ENCODE data around the gene GRIN2A. TPM values are rescaled to one million over a fixed set of nuclear protein-coding genes. Genes with fewer than 3 reads are reported as not detected.

Gene GRIN2A
- total RNA-seq, 2 donors from 2014 or later, result 0.27 to 2.5 TPM

DNA sequence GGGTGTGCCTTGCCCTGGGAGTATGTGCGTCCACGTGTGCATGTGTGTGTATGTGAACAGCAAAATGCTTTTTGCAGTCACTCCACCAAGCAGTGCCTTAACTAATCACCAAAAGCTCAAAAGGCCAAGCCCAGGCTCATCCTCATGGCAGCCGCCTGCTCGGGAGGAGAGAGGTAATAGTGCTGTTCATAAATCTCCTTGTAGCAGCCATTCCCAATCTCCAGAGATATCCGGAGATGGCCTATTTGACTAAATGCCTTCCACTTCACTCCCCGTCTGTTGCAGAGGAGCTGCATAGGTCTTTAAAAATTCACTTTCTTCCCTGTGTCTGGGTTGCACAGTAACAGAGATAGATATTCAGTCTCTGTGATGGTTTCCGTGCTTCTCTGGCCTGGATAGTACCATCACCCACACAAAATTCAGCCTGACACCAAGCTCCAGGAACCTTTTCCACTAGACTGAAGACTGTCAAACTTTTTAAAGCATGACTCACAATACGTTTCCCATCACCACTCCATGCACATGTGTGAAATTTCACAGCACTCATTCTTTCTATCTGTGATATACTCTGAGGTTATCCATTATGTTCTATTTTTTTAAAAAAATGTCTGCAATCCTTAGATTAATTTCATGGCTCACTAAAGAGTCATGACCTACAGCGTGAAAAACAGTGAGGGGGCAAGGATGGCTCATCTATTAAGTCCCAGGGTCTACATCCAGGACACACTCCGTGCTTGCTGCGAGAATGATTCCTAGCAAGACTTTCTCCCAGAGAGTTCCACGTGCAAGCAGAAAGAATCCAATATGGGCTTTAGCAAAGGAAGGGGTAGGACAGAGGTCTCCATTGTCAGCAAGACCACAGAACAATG is 357.8 kb downstream of the GRIN2A start:
- DNase-seq (ENCODE audit: low spot score) (no peak), ATAC-seq (ENCODE audit: insufficient number of reproducible peaks, low FRiP score, low read depth) (no peak)

DNA sequence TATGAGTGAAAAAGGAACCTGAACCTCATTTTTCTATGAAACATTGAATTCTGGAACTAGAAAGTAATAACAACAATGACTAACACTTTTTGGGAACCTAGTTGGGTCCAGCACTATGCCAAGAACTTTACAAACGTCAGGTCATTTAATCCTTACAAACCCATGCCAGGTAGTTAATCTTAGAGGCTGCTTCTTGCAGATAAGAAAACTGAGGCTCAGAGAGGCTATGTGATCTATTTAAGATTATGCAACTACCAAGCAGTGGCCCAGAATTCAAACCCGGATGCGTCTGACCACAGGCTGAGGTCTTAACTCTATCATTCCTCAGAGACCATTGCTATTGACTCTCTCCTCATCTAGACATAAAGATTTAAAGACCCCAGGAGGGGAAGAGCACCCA is 358.7 kb downstream of the GRIN2A start:
- DNase-seq (ENCODE audit: low spot score), result no peak
- no peak for TF ChIP-seq CTCF (IDR thresholded peaks at IDR 0.05)
- Histone ChIP-seq H3K4me3 (no peak overlapping the region), H3K27ac (no peak overlapping the region), H3K4me1 (ENCODE audit: control insufficient read depth in 1 of 2, low read depth in 2 of 2) (peaks cover 0 to 6% of the 10 kb centered on the region in 2 donors), H3K27me3 (replicated peaks; ENCODE audit: insufficient read depth) (no peaks in the 10 kb centered on the region), H3K9me3 (no peaks in the 10 kb centered on the region), H3K36me3 (no peaks in the 10 kb centered on the region)
- no peak for ATAC-seq (ENCODE audit: insufficient number of reproducible peaks, low FRiP score, low read depth)

More for the DNA sequence above, 357.8 kb downstream of the GRIN2A start:
- TF ChIP-seq CTCF (IDR thresholded peaks at IDR 0.05), result no peak
- Histone ChIP-seq H3K27me3 (replicated peaks; ENCODE audit: insufficient read depth) (no peaks in the 10 kb centered on the region), H3K27ac (no peak overlapping the region), H3K4me1 (ENCODE audit: control insufficient read depth in 1 of 2, low read depth in 2 of 2) (peaks cover 0 to 6% of the 10 kb centered on the region in 2 donors), H3K9me3 (no peaks in the 10 kb centered on the region), H3K4me3 (no peak overlapping the region), H3K36me3 (no peaks in the 10 kb centered on the region)

- Histone ChIP-seq H3K36me3 (no peaks in the 10 kb centered on the region), H3K27me3 (replicated peaks; ENCODE audit: insufficient read depth) (no peaks in the 10 kb centered on the region), H3K4me3 (no peak overlapping the region), H3K4me1 (ENCODE audit: control insufficient read depth in 1 of 2, low read depth in 2 of 2) (peaks cover 0 to 6% of the 10 kb centered on the region in 2 donors), H3K9me3 (no peaks in the 10 kb centered on the region), H3K27ac (no peak overlapping the region)
- no peak for DNase-seq (ENCODE audit: low spot score)
- no peak for TF ChIP-seq CTCF (IDR thresholded peaks at IDR 0.05)
- ATAC-seq (ENCODE audit: insufficient number of reproducible peaks, low FRiP score, low read depth), result no peak
These were observed 360.3 kb downstream of the GRIN2A start for GRCh38 chr16:9821970-9822369.

- Histone ChIP-seq H3K9me3 (no peaks in the 10 kb centered on the region), H3K4me3 (no peak overlapping the region), H3K4me1 (ENCODE audit: control insufficient read depth in 1 of 2, low read depth in 2 of 2) (peaks cover 0 to 6% of the 10 kb centered on the region in 2 donors), H3K36me3 (no peaks in the 10 kb centered on the region), H3K27me3 (replicated peaks; ENCODE audit: insufficient read depth) (no peaks in the 10 kb centered on the region), H3K27ac (no peak overlapping the region)
- no peak for ATAC-seq (ENCODE audit: insufficient number of reproducible peaks, low FRiP score, low read depth)
- TF ChIP-seq CTCF (IDR thresholded peaks at IDR 0.05), result no peak
- no peak for DNase-seq (ENCODE audit: low spot score)
These were observed 360.9 kb downstream of the GRIN2A start for GRCh38 chr16:9821331-9821730.

DNA sequence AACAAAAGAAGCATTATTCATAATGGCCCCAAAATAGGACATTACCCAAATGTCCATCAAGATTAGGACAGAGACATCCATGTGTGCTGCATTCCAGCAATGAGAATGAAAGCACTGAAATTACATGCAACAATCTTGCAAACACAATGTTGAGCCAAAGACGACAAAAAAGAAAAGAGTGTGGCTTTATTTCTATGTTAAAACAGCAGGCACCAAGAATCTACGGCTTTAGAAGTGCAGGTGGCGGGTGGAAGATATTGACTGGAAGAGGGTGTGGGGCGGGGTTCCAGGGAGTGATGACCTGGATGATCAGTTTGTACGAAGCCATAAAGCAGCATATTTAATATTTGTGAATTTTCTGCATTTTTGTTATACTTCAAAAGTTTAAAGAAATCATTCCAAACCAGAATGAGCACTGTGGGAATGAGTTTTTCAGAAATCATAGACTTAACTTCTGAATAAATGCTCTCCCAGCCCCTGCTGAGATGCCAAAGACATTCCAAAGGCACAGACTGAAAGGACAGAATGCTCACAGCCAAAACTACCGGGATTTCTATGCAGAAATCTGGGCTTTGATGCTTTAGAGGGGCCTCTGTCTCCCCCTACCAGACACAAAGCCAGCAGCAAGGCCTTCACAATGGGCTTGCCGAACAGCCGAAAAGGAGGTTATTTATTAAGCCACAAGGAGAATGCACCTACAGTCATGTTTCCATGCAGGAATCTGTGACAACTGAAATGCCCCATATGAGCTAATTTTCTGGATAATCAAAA is 361.6 kb downstream of the GRIN2A start:
- TF ChIP-seq CTCF (IDR thresholded peaks at IDR 0.05), result no peak
- H3K9me3 ChIP-seq, result no peaks in the 10 kb centered on the region
- no peak overlapping the region for H3K4me3 ChIP-seq
- H3K4me1 ChIP-seq (ENCODE audit: control insufficient read depth in 1 of 2, low read depth in 2 of 2), result peaks cover 0 to 6% of the 10 kb centered on the region in 2 donors
- DNase-seq (ENCODE audit: low spot score) (no peak), ATAC-seq (ENCODE audit: insufficient number of reproducible peaks, low FRiP score, low read depth) (no peak)
- no peaks in the 10 kb centered on the region for H3K36me3 ChIP-seq
- no peak overlapping the region for H3K27ac ChIP-seq
- no peaks in the 10 kb centered on the region for H3K27me3 ChIP-seq (replicated peaks; ENCODE audit: insufficient read depth)
